D721Med (cell line): ENCODE measurements around the gene CLSTN2.

Experiments used
- DNase-seq: peaks from one replicate; pipeline ENCODE4 v3.0.0; 2011; ENCODE audit warnings: low spot score; ENCODE audit not compliant: insufficient read length
- FAIRE-seq: peaks from 2 replicates; lab custom pipeline; 2011; peaks lifted over from hg19 to GRCh38; lab: Jason Lieb, UNC
- TF ChIP-seq, protein P1 (sequence below): IDR thresholded peaks from 2 replicates; pipeline ENCODE4 v1.5.1; 2012; ENCODE audit warnings: mild to moderate bottlenecking, control low read depth; ENCODE audit not compliant: insufficient read depth; ENCODE audit errors: missing control alignments

CLSTN2 gene

DNA sequence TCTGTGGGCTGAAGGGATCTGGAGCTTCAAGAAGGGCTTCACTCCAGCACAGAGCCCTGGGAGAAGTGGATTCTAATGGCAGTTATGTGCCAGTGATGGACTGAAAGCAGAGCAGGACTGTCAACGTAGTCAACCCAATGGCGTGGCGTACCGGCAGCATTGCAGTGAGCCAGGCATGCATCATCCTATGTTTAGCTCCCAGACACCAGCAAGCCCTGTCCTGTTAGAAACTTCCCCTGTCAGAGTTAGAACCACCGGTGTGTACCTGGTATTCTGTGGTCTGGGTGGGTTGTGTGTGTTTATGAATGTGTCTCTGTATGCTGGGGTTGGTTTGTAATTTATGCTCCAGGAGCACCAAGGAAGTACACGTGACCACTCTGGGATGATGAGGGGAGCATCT lies 86.3 kb downstream of the CLSTN2 start:
- FAIRE-seq (no peak), DNase-seq (no peak)
- TF ChIP-seq, protein P1, sequence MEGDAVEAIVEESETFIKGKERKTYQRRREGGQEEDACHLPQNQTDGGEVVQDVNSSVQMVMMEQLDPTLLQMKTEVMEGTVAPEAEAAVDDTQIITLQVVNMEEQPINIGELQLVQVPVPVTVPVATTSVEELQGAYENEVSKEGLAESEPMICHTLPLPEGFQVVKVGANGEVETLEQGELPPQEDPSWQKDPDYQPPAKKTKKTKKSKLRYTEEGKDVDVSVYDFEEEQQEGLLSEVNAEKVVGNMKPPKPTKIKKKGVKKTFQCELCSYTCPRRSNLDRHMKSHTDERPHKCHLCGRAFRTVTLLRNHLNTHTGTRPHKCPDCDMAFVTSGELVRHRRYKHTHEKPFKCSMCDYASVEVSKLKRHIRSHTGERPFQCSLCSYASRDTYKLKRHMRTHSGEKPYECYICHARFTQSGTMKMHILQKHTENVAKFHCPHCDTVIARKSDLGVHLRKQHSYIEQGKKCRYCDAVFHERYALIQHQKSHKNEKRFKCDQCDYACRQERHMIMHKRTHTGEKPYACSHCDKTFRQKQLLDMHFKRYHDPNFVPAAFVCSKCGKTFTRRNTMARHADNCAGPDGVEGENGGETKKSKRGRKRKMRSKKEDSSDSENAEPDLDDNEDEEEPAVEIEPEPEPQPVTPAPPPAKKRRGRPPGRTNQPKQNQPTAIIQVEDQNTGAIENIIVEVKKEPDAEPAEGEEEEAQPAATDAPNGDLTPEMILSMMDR: no peak

DNA sequence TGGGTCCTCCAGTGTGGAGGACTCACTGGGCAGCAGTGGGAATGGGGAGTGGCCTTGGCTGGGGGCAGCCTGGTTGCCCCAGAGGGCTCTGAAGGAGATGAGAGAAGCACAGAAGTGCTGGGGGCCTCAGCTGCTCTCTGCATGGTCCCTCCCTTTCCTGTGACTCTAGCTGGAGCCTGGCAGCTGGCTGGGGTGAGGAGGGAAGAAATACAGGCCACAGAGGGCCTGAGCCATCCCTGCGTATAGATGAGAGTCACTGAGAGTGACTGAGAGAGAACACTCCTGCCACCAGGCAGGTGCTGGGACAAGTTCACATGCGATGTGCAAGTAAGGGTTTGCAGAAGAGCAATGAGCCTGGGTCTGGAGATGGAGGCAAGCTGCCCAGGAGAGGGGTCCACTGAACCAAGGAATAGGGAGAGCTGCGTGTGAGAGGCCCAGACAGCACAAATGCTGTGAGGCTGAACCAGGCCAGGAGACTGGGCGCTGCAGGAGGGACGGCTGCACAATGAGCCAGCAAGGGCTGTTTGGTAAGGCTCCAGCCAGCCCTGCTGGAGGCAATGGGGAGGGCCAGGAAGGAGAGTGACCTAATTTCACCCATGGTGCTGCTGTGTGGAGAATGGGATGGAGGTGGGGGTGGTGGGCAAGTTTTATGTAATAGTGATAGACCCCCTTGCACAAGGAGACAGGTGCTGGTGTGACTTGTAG lies 87.2 kb downstream of the CLSTN2 start:
- no peak for FAIRE-seq
- no peak for DNase-seq
- TF ChIP-seq, protein P1: no peak

DNA sequence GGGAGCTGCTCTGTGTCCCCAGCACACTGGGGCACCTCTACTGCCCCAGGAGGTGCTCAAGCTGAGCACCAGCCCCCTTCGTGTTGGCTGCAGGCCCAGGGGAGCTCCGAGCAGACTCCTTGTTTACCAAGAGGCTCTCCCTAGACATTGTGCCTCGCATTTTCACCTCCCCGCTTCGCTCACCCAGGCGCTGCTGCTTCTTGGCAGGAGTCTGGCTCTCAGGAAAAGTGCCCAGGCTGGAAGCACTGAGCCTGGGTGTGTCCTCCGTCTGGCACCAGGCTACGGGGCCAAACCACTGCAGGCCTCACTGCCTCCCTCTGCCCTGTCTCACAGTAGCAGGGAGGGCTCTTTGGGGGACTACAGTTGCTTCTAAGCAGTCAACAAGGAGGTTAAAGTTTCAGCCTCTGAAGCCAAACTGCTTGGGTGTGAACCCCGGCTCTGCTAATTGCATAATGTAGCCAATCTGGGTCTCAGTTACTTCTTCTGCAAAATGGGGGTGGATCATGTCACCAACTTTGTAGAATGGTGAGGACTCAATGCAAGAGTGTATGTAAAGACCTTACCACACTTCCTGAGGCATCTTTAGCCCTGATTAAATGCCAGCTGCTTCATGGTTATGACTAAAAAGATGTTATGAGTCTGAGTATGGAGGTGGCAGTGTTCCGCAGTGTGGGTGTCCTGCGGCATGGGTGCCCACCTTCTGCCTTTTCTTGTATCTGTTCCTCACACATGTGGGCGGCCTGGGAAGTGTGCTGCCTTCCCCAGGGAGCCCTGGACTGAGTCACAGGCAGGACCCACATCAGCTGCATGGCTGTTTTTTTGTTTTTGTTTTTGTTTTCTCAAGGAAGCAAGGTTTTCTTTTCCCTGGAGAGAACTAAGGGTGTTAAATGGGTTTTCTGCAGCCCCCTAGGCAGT lies 88.9 kb downstream of the CLSTN2 start:
- TF ChIP-seq, protein P1: no peak
- DNase-seq (no peak), FAIRE-seq (no peak)

DNA sequence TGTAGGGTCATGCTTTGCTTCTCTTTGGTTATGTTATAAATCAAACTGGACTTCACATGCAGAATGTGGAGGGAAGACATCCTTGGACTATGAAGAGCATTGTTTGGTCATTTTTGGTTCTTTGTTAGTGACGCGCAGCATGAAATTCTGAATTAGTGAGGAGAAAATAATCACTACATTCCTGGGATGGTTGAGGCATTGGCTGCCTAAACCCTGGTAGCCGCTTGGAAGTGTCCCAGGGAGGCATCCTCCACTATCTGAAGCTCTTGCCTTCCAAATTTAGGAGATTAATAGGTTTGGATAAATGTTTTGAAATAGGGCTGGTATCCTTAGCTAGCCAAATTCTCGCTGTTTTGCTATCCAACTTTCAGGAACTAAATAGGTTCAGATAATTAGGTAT lies 96.2 kb downstream of the CLSTN2 start:
- TF ChIP-seq, protein P1: no peak
- DNase-seq (no peak), FAIRE-seq (no peak)

DNA sequence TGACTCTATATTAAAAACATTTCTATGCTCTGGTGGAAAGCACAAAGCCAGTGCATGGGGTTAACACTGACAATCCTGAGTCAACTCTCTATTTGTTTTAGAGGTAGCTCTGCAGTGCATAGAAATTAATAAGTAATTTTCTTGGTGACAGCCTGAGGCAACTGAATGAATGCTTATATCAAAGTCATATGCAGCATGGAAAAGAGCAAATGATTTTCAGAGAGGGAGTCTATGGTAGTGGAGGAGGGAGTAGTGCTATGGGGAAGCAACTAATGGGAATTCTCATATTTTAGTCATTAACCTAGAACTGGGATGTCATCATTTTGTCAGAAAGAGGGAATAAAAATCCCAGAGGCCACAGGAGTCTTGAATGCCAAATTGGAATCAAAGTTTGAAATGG lies 99.1 kb downstream of the CLSTN2 start:
- no peak for FAIRE-seq
- no peak for DNase-seq
- TF ChIP-seq, protein P1: no peak

DNA sequence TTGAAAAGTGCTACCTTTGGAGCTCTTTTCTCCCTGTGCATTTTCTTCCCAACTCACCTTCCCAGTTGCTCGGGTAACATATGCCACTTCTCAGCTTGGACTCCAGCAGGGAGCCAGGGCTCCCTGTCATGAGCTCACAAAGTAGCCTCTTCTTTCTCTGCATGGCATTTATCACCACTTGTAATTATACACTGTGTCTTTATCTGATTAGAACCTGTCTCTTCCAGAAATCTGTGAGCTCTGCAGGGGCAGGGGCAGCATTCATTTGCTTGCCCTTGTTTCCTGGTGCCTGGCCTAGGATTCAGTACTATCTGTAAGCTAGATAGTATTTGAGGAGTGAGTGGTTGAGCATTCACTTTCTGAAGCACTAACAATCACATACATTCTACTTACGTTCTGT lies 100.9 kb downstream of the CLSTN2 start:
- DNase-seq (no peak), FAIRE-seq (no peak)
- TF ChIP-seq, protein P1: no peak
